ENCODE measurements around the gene SORCS3.

SORCS3 gene

DNA sequence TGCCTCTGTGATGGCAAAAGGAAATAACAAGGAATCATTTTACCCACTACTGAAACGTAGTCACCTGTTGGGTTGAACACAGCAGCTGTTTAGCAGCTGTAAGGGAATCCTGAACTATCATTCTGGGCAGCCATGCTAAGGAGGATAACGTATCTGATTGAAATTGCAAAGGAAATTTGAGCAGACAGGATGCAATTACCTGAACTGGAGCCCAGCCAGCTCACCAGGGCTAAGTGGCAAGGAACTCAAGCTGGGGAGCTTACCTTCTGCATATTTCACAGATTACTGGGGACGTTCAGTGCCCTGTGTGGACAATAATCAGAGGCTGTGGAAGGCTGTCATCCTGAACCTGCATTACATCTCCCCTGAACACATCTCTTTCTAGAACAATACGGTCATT, 650.5 kb downstream of the SORCS3 start:
- H3K27ac Mint-ChIP-seq = no peak overlapping the region
- no peaks in the 10 kb centered on the region for H3K9me3 Mint-ChIP-seq
- H3K27me3 Mint-ChIP-seq = no peaks in the 10 kb centered on the region
- no peak overlapping the region for H3K4me3 Mint-ChIP-seq
- H3K36me3 Mint-ChIP-seq (ENCODE audit: low read depth) = no peaks in the 10 kb centered on the region
- no peaks in the 10 kb centered on the region for H3K4me1 Mint-ChIP-seq (ENCODE audit: low read depth)

DNA sequence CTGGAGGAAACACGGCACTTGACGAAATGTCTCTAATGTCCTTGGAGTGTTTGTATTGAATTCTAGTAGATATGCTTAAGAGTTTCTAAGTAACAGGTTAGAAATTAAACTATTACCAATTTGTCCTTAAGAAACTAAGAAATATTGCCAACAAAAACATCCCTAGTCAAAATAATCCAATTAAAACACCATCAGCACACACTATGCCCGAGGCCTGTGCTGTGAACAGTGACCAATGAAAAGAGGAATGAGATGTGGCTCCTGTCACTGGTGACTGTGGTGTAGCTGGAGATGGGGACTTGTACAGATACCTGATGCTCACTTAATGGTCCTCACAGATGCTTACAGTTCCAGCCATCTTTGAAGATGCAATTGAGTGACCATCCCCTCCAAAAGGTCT, 651.1 kb downstream of the SORCS3 start:
- Mint-ChIP-seq H3K9me3 (no peaks in the 10 kb centered on the region), H3K36me3 (ENCODE audit: low read depth) (no peaks in the 10 kb centered on the region), H3K27me3 (no peaks in the 10 kb centered on the region), H3K27ac (no peak overlapping the region), H3K4me1 (ENCODE audit: low read depth) (no peaks in the 10 kb centered on the region), H3K4me3 (no peak overlapping the region)
